Measurements from ENCODE around the gene CEP85.

- TF ChIP-seq POLR2A (IDR thresholded peaks at IDR 0.05) (peak; percentile 79 to 89), CTCF (IDR thresholded peaks at IDR 0.05) (peak; percentile 74 to 89 (median 76))
Observed at GRCh38 chr1:26233903-26234643, at the start of gene CEP85.
